Epidermal melanocyte (primary cell): ENCODE measurements around the gene IFNA8.
"Not testable (repeated sequence)": the region's sequence is repeated elsewhere in the genome, so short reads cannot be mapped to it uniquely, and the experiment has no call there.

Experiments
- DNase-seq: peaks from one replicate; pipeline ENCODE4 v3.0.0; 2011; ENCODE audit warnings: low spot score; ENCODE audit not compliant: insufficient read length

The IFNA8 gene

DNA sequence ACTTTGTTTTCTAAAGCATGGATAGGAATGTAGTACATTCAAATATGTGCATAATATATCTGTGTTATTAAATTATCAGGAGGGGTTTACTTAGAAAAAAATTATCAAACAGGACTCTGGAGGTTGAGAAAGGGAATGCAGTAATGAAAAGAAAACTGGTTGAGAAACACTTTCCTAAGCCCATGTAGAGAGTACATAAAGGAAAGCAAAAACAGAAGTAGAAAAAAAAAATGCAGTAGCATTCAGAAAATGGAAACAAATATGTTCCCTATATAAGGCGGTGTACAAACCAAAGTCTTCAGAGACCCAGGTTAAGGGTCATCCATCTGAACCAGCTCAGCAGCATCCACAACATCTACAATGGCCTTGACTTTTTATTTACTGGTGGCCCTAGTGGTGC, at the start of gene IFNA8:
TSS of gene IFNA8 (plus strand) at position 301 of the 400 bp plus-strand sequence. CDS start at position 361, 60 bp downstream.
- no peak for DNase-seq

DNA sequence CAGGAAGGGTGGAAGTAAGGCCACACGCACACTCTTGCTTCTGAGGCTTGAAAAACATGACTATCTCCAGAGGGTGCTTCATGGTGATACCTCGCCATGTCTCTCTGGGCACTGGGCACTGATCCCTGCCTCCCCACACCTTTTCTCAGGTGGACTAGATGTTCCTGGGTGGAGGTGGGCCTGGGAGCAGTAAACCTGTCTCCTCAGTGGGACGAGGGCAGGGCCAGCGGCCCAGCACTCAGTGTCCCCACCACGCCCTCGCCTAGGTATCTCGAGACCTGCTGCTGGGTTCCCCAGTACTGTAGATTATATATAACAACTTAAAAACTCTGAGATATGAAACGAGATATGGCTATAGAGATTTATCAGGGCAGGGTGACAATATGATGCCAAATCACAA, 46.6 kb upstream of the IFNA8 start:
- DNase-seq: no peak

DNA sequence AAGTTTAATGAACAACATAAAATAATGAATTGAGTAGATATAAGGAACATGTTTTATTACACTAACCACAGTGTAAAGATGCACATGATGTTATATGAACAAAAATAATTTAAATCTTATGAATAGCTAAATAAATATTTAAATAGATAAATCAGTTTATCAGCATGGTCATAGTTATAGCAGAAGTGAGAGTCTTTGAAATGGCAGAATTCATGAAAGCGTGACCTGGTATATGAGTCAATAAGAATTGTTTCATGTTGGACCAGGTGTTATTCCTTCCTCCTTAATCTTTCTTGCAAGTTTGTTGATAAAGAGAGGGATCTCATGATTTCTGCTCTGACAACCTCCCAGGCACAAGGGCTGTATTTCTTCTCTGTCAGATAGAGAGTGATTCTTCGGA, 41.7 kb upstream of the IFNA8 start:
- DNase-seq: not testable (repeated sequence)

DNA sequence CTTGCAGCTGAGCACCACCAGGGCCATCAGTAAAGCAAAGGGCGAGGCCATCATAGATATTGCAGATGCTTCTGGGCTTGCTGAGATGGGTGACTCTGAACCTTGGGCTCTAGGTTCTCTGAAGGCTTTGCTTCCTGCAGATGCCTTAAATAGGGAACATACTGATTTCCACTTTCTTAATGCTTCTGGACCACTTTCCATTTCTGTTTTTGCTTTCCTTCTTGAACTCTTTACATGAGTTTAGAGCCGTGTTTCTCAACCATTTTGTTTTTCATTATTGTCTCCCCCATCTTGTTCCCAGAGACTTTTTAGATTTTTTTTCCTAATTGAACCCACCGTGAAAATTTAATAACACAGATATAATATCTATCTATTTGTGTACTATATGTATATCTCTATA, 41.0 kb upstream of the IFNA8 start, which contains the start of gene IFNA13:
TSS of gene IFNA13 (minus strand) at position 101 of the 400 bp plus-strand sequence. CDS start at position 54, 47 bp downstream.
- no peak for DNase-seq

DNA sequence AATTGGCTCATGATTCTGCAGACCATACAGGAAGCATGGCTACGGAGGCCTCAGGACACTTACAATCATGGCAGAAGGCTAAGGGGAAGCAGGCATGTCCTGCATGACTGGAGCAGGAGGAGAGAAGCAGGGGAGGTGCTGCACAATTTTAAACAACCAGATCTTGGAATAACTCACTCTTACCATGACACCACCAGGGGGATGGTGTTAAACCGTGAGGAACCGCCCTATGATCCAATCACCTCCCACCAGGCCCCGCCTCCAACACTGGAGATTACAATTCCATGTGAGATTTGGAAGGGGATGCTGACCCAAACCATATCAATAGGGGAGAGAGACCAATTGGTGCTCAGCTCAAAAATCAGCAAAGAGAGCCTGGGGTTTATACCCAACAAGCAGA, 37.5 kb upstream of the IFNA8 start:
- not testable (repeated sequence) for DNase-seq

DNA sequence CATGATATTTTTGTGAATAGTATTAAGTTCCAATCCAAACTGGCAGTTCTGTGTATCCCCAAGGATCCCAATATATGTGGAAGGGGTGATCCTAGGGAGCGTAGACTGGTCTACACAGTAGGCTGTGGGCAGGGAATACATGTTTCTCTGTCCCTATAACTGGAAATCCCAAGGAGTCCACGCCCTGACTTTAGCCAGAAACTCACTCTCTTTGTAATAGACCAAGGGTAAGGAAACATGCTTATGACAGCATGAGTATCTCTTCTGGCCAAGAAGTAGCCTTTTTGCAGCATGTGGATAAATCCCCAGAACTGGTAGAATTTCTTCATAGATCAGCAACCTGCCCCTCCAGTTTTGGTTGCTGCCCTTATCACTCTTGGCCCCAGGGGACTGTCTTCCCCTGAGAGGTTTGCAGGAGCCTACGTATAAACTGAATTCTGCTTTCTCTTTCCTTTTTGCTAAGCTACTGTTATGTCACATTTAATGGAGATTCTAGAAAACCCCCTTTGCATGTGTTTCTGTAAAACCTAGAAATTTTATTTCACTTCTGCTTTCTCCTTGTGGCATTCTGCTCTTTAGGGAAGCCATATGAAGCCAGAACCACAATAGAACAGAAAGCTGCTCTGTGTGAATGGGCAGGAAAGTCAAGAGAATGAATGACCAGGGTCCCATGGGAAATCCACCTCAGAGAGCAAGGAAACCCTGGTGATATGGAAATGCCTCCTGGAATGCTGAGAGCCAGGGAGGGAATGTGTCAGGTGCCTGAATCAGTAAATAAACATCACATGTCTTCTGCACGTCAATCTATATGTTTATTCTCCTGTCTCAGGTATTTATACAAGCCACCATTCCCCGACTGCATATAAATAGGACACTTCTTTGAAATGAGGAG, 27.2 kb upstream of the IFNA8 start:
- no peak for DNase-seq

DNA sequence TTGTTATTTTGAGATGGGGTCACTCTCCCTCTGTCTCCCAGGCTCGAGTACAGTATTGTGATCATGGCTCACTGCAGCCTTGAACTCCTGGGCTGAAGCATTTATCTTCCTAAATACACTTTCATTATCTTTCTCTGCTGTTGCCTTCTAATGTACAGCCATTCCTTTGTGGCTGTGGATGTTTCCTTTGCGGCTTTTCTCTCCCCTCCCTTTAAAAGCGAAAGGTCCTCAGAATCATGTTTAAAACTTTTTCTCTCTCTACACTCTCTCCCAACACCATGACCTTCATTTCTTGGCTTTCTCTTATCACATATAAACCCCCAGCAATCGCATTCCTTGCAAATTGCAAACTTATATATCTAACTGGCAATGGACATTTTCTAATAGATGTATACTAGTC, 25.3 kb upstream of the IFNA8 start:
- no peak for DNase-seq

DNA sequence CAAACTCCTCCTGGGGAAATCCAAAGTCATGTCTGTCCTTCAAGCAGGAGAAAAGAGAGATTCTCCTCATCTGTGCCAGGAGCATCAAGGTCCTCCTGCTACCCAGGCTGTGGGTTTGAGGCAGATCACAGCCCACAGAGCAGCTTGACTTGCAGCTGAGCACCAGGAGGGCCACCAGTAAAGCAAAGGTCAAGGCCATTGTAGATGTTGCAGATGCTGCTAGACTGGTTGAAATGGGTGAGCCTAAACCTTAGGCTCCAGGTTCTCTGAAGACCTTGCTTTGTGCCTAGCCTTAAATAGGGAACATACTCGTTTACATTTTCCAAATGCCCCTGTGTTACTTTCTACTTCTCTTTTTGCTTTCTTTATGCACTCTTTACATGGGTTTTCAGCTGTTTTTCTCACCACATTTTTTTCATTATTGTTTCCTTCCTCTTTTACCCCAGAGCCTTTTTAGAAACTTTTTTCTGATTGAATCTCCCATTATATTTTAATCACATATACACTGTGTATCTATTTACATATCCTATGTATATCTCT, 23.7 kb upstream of the IFNA8 start, which contains the start of gene IFNA2:
TSS of gene IFNA2 (minus strand) at position 268 of the 540 bp plus-strand sequence. CDS start at position 199, 69 bp downstream.
- DNase-seq: no peak

DNA sequence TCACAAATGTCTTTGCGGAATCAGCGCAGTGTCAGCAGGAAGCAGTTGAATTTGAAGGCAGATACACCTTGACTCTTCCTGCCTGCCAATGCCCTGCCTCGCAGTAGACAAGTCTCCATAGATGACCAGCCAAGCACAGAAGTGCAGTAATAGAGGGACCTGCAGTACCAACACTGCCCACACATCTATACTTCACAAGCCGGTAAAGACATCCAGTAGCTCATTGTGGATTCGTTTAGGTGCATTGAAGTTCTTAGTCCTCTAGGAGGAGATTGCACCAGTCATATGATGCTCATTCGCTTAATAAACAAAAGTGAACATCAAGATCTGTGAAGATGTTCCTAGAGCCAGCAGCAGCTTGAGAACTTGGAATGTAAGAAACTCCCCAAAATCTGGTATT, 16.6 kb upstream of the IFNA8 start:
- no peak for DNase-seq

DNA sequence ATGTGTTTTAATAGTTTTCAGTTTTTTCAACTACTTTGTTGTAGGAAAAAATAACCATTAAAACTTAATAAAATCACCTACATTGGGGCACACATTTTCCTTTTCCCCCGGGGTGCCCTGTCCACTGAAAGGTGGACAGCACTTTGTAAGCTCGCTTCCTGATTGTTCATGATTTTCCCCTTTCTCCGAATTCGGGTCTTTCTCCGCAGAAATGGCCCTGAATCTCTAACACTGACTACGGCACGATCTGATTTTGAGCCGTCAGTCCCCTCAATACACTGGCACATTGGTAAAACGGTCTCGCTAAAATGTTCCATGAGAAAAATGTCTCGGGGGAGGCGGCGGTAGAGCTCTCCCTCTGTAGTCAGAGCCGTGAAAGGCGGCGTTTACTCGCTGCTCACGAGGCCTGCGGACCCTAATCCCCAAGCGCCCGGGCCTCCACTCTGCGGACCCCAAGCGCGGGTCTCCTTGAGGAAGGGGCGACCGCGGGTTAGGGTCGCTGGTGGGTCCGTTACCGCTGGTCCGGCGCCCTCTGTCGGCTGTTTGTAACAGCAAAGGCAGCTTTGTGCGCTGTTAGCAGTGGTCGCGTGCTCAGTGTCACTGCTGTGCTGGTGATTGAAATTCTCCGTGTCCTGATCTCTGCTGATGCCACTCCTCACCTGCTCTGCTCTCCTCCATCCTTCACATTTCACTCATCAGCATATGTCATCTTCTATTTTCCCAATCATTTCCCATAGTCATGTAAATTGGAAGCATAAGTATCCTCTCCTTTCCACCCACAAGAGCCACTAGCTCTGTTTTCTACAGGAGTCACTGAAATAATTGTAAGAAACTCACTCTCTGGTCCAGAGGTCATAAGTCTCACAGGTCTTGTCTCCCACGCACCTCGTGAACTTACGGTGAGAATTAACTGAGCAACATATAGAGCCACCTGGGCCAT, 12.9 kb upstream of the IFNA8 start:
- DNase-seq: no peak

DNA sequence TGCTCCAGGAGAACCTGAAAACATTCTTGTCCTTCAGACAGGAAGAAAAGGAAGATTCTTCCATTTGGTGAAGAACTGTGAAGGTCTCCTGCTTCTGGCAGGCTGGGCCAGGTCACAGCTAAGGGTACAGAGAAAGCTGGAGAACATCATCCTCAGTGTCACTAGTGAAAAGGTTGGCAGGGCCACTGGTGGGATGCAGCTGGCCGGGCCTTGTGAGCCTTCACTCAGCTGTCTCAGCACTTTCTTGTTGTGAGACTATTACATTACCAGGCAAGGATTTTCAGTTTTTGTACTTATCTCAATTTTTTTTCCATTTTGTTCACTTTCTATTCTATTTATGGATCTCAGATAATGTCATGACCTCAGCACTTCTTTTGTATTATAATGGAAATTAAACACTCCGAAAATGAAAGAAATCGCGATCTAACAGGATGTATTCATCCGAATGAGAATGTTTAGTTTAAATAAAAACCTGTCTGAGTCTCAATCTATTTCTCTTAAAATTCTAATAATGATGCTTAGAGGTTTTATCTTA, 9.9 kb upstream of the IFNA8 start:
- DNase-seq: no peak

DNA sequence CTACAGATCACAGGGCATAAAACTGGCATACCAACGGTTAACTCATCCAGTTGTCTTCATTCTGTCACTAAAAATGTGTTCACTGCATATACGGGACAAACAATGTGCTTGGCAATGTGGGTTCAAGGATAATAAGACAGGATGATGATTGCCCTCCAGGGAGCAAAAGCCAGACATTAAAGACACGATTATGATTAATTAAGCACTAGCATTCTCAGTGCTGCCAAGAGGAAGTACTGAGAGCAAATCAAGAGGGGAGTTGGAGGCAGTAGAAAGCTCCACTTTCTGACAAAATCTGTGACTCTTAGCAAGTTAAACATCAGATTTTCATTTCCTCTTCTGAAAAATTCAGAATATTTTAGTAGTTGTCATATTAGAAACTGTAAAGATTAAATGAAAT, 9.0 kb upstream of the IFNA8 start:
- DNase-seq: no peak

DNA sequence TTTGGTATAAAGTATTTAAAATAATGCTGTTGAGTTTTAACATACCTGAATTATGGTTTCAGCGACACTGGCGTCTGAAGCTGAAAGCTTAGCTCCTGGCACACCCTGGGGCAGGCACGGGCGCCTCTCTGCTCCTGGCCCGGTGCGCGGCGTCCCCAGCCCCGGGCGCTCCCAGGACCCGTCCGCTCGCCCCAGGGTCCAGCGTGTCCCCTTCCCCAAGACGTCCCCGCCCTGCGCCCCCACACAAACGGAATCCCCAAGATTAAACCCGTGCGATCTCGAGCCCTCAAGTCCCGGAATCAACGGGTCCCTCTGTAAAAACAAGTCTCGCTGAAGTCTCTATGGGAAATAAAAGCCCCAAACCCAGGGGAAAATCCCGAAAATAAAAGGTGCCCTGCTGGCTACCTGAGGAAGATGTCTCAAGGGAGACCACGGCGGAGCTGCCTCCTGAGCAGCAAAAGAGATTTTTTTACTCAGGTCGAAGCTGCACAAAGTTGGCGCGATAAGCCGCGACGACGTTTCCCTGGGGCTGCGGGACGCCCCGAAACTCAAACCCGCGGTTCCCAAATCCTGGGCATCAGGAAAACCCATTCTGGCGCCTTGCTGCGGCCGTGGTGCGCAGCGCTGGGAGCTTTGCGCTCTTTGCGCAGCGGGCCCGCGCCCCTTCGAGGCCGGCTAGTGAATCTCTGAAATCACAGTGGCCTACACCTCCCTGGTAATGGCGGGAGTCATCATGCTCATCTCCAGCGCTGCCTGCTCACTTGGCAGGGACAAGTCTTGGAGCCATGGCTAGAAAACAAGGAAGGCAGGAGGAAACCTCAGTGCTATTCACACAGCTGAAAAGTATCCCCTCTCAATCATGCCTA, 6.3 kb upstream of the IFNA8 start:
- DNase-seq: no peak

DNA sequence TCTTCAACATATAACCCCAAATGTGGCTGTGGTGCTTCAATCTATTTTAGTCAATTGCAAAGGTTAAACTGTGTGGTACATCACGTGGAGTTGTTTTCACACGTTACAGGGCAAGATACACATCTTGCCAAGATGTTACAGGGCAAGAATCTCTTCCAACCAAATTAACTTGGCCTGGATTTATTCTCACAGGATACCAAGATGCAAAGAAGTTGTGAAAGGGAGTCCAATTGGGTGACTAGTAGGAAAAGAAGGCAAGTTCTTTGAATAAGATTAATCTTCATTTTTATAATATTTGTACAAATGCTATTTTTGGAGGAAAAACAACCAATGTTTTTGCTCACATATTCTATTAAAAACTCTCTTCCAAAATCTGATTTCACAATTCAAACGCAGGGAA, 4.8 kb upstream of the IFNA8 start:
- DNase-seq: no peak

DNA sequence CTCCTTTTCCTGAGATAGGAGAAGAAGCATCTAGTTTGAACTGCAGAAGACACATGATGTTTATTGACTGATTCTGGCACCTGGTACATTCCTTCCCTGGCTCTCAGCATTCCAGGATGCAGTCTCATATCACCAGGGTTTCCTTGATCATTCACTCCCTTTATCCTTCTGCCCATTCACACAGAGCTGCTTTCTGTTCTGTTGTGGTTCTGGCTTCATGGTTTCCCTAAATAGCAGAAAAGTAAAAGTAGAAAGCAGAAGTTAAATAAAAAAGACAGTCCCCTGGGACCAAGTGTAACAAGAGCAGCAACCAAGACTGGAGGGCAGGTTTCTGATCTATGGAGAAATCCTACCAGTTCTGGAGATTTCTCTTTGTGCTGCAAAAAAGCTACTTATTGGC, 3.2 kb downstream of the IFNA8 start:
- no peak for DNase-seq

DNA sequence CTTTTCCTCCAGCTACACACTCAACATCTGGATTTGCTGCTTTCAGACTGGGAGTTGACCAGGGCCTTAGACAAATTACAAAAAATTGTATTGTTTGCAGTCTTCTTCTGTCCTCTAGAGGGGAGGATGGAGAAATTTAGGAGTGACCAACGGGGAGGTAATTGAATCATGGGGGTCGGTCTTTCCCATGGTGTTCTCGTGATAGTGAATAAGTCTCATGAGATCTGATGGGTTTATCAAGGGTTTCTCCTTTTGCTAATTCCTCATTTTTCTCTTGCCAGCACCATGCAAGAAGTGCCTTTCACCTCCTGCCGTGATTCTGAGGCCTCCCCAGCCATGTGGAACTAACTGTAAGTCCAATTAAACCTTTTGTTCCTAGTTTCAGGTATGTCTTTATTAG, 4.2 kb downstream of the IFNA8 start:
- DNase-seq: no peak

DNA sequence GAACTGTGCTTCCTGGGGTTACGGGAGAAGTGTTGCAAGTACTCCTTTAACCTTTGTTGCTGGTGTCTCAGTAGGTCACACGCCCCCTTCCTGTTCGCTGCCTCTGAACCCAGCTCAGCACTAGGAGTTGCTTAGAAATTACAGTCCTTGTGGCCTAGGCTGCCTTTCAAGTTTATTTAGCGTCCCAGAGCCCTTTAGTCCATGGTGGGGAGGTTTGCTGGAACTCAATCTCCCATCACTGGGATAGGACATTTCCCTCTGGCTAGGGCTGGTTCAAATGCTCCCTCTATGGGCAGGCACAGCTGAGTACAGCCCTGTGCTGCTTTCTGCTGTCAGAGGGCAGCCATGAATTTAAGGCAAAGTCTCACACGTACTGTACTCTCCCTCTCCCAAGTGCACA, 4.7 kb downstream of the IFNA8 start:
- no peak for DNase-seq

DNA sequence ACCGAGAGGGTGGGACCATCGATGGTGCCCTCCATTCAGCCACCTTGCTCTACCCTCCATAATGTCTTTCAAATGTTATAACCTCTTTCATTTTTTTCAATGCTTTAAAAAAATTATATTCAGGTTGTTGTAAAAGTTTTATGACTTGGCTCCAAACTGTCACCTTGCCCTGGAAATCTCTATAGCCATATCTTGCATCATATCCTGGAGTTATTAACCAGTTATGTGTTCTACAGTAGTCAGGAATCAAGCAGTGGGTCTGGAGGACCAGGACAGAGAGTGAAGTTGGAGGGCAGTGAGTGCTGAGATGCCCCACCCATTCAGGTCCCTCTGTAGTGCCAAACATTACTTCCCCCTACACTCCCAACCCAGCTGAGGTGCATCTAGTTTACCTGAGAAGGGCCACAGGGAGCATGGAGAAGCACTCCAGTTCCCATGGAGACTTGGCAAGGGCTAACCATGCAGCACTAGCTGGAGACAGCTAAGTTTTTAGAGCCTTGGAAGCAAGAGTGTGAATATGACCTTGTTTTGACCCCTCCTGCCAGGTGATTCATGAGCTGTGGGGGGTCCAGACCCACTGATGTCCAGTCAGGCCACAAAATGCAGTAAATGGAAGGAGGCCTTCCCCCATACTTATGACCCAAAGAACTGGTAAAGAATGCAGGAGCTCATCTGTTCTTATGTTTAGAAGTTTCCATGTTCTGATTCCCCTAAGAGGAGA, 5.5 kb downstream of the IFNA8 start:
- DNase-seq: no peak

DNA sequence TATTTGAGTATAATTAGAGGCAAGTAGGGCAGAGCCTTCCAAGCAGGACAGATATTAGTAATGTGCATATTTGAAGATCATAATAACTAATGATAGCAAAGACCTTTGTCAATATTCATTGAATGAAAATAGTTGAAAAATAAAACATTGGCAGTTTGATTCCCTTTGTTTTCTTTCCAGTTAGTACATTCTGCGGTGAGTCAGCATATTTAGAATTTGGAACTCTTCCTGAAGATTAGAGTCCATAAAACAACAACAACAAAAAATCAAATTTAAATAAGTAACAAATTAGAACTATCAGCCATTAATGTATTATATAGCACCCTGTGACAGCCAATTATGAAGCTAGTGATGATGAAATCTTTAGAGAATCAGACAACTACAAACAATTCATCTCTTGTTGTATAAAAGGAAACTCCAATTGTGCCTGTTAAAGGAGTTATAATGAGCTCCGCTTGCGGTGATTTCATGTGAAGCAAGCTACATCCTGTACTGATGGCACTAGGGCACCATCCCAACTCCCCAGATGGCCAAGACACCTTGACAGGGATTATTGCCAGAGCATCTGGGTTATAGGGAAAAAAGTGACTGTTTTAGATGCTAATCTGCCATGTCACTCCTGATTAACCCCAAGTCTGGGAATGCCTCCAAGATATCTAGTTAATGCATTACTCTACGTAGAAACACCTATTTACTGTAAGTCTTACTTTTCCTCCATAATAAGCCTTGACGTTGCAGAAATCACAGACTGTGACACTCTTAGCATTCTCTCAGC, 6.8 kb downstream of the IFNA8 start:
- DNase-seq: no peak
